ENCODE data around the gene PSMB10.

Gene PSMB10

GRCh38 chr16:67888331-67888730, 48.3 kb downstream of the PSMB10 start:
- no peak for DNase-seq

GRCh38 chr16:67886387-67886786, 50.3 kb downstream of the PSMB10 start:
- DNase-seq = no peak

- DNase-seq = no peak
These were observed 50.7 kb downstream of the PSMB10 start for GRCh38 chr16:67885976-67886375.

GRCh38 chr16:67885545-67885944, 51.1 kb downstream of the PSMB10 start:
- DNase-seq = no peak

- no peak for DNase-seq
These were observed 52.0 kb downstream of the PSMB10 start, which contains the start of gene NRN1L for GRCh38 chr16:67884684-67885083. TSS of gene NRN1L (plus strand) at chr16:67884885. CDS start at chr16:67884904, 19 bp downstream.
